CD4-positive, alpha-beta T cell (primary cell): ENCODE measurements around the gene PLGRKT. TPM values are rescaled to one million over a fixed set of nuclear protein-coding genes. Genes with fewer than 3 reads are reported as not detected.
"Not testable (repeated sequence)": the region's sequence is repeated elsewhere in the genome, so short reads cannot be mapped to it uniquely, and the experiment has no call there.

Source experiments
- ATAC-seq: fragments of 200-7000 bp; cut with Tn5 transposase; one replicate; pipeline ENCODE4 v1.10.0; 2022; ENCODE audit warnings: mild to moderate bottlenecking; ENCODE audit not compliant: poor library complexity
- CTCF ChIA-PET: fragments of 350-600 bp; sonication (Branson Sonifier 250); formaldehyde crosslinking; loops from one replicate; lab custom pipeline; 2021; ENCODE audit warnings: antibody characterized with exemption, inconsistent platforms; lab: Charles Lee
- POLR2A ChIA-PET: fragments of 350-600 bp; sonication (Branson Sonifier 250); formaldehyde crosslinking; loops from one replicate; lab custom pipeline; 2021; ENCODE audit warnings: antibody characterized with exemption, inconsistent platforms; lab: Charles Lee
- DNase-seq, 14 experiments: peaks; one replicate each; pipeline ENCODE4 v3.0.0-alpha.2; 2013 to 2020; ENCODE audit warnings: mixed read lengths in 2 of 14
- H3K27ac ChIP-seq, 2 donors: one replicate each; pipeline versions ENCODE4 v1.5.1 to v1.7.0; 2013; ENCODE audit warnings: low read length in 2 of 2, low read depth in 1 of 2, mild to moderate bottlenecking in 1 of 2
- H3K27me3 ChIP-seq, 2 experiments: 1 replicate in 1 of 2; 2 replicates in 1 of 2; pipeline versions ENCODE4 v1.6.1 to v1.7.0; 2013; ENCODE audit warnings: low read length in 2 of 2, control low read depth in 1 of 2, mild to moderate bottlenecking in 1 of 2, moderate library complexity in 1 of 2; ENCODE audit not compliant: insufficient read depth in 2 of 2, control insufficient read depth in 1 of 2
- H3K36me3 ChIP-seq: one replicate; pipeline ENCODE4 v1.6.1; 2013; ENCODE audit warnings: low read length, control low read depth; ENCODE audit not compliant: insufficient read depth
- H3K4me1 ChIP-seq: one replicate; pipeline ENCODE4 v1.6.1; 2013; ENCODE audit warnings: low read length, control low read depth; ENCODE audit not compliant: insufficient read depth
- H3K4me3 ChIP-seq: one replicate; pipeline ENCODE4 v1.5.1; 2013; ENCODE audit warnings: mild to moderate bottlenecking, low read length, moderate library complexity
- H3K9me3 ChIP-seq, 2 experiments: 1 replicate in 1 of 2; 2 replicates in 1 of 2; pipeline versions ENCODE4 v1.6.1 to v1.7.0; 2013; ENCODE audit warnings: low read length in 2 of 2, mild to moderate bottlenecking in 2 of 2, control low read depth in 1 of 2, moderate library complexity in 1 of 2; ENCODE audit not compliant: control insufficient read depth in 1 of 2, insufficient read depth in 1 of 2
- H3K27ac Mint-ChIP-seq: one replicate; pipeline ENCODE4 v1.8.0; 2020; ENCODE audit warnings: mixed read lengths
- H3K27me3 Mint-ChIP-seq: one replicate; pipeline ENCODE4 v1.8.0; 2021; ENCODE audit warnings: mixed read lengths
- H3K36me3 Mint-ChIP-seq: one replicate; pipeline ENCODE4 v1.8.0; 2021; ENCODE audit warnings: low read depth, mixed read lengths
- H3K4me1 Mint-ChIP-seq: one replicate; pipeline ENCODE4 v1.8.0; 2021; ENCODE audit warnings: low read depth, mixed read lengths
- H3K4me3 Mint-ChIP-seq: one replicate; pipeline ENCODE4 v1.8.0; 2020; ENCODE audit warnings: mild to moderate bottlenecking, mixed read lengths
- H3K9me3 Mint-ChIP-seq: one replicate; pipeline ENCODE4 v1.8.0; 2020; ENCODE audit warnings: mixed read lengths
- intact Hi-C, 2 experiments: fragments of 100-400 bp; cut with DNase I in 1 of 2; cut with micrococcal nuclease in 1 of 2; formaldehyde crosslinking; loops; one replicate each; pipeline versions ENCODE4 v1.15.1 to v1.9.0; 2023 to 2025; cut with DNase I, micrococcal nuclease
- total RNA-seq, 174 experiments: library from RNA in 2 of 174; stranded (reverse) in 2 of 174; gene quantifications; one replicate each; pipeline ENCODE4 v1.2.3 and lab custom pipeline; 2021 to 2026
- TF ChIP-seq, protein P1 (sequence below): fragments of 200-600 bp; IDR thresholded peaks from one replicate; pipeline ENCODE4 v1.8.0; 2022; ENCODE audit warnings: antibody characterized with exemption, mild to moderate bottlenecking

Gene PLGRKT
- total RNA-seq, 2 experiments from 2014 or later: 13.8 to 15.6 TPM

DNA sequence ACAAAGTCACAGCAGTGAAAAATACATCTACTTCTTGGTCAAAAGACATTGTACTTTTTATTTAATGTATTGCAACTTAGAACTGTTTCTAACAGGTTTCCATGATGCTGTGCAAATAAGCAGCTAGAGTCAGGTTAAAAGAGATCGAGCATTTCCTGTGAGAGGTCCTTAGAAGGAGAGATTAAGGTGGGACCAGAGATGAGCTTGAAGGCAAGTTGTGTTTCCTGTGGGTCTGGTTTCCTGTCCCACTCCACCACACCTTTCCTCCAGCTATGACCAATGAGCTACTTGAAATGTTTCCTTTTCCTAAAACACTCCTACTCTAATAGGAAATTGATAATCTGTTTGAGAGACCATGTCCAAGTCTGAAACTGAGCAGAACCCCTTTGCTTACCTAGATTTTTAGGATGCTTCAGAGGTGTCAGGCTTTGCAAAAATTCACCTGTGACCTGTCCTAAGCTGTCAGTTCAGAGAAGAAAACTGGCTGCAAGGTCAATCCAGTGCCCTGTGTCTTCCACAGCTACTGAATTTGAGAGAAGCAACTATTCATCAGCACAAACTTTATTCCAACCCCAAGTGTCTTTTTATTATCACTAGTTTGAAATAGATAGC is 85.0 kb downstream of the PLGRKT start:
- Mint-ChIP-seq H3K4me3 (peak overlapping the region; percentile 59), H3K27ac (peak overlapping the region; percentile 59), H3K9me3 (peaks cover 6% of the 10 kb centered on the region), H3K4me1 (peaks cover 48% of the 10 kb centered on the region), H3K36me3 (peaks cover 18% of the 10 kb centered on the region), H3K27me3 (no peaks in the 10 kb centered on the region)
- intact Hi-C loops: loop anchor here in 1 of 2 experiments (10.0 kb wide), 1 partner anchor 48 kb away; the partner anchor contains the start of gene RLN2
- peaks cover 0 to 5% of the 10 kb centered on the region in 2 experiments for H3K9me3 ChIP-seq
- H3K4me1 ChIP-seq: peaks cover 27% of the 10 kb centered on the region
- ChIA-PET CTCF (no interaction called here), POLR2A (interaction anchor here (0.6 to 1.1 kb wide), 6 partner anchors 16 to 276 kb away, joined by 3 to 4 read pairs (median 4); partner anchors contain the start of genes PLGRKT and RIC1)
- H3K27ac ChIP-seq: no peak overlapping the region
- no peak overlapping the region for H3K4me3 ChIP-seq
- H3K36me3 ChIP-seq: no peaks in the 10 kb centered on the region
- DNase-seq: peak in 5 of 14 experiments; percentile 9 to 81 (median 26)
- ATAC-seq: peak; percentile 74
- H3K27me3 ChIP-seq: no peaks in the 10 kb centered on the region
- TF ChIP-seq, protein P1, sequence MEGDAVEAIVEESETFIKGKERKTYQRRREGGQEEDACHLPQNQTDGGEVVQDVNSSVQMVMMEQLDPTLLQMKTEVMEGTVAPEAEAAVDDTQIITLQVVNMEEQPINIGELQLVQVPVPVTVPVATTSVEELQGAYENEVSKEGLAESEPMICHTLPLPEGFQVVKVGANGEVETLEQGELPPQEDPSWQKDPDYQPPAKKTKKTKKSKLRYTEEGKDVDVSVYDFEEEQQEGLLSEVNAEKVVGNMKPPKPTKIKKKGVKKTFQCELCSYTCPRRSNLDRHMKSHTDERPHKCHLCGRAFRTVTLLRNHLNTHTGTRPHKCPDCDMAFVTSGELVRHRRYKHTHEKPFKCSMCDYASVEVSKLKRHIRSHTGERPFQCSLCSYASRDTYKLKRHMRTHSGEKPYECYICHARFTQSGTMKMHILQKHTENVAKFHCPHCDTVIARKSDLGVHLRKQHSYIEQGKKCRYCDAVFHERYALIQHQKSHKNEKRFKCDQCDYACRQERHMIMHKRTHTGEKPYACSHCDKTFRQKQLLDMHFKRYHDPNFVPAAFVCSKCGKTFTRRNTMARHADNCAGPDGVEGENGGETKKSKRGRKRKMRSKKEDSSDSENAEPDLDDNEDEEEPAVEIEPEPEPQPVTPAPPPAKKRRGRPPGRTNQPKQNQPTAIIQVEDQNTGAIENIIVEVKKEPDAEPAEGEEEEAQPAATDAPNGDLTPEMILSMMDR: no peak

DNA sequence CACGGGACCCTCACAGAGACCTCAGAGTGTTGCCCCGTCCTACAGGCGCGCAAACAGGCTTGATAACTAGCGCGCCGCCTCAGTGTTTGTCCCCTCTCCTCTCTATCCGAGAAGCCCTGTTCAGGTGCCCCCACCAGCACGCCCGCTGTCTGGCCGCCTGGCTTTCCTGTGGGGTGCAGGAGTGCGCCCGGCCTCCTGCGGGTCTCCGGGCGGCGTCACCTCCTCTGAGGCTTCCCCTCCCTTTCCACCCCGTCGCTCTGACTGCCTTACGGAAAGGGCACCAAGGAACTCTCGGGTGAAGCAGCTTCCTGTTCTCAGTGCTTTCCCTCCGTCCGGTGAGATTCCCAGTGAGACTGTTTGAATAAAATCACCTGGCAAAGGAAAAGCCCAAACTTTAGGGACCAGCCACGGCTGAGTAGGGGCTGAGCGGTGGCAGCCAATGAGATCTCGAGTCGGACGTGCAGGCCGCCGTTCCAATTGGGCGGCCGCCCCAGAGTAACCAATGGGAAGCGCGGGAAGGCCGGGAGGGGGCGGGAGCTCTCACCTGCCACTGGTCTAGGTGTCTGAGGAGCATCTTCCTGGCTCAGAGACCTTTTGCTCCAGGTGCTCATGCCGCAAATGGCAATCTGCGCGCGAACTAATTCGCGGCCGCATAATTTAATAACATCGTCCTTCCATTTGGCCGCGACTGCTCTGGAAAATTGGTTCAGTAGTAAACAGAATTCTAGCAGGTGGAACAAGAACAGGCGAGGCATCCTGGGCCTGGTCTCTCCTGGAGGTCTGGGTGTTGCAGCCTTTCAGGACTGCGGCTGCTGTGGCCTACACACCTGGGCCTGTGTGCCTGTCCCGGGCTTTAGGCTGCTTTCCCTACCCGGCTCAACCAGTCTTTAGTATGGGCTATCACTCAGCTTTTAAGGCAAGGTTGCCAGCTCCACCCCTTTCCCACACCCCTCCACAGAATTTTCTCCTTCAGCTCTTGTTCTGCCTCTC is 98.4 kb downstream of the PLGRKT start, which contains the start of gene RLN1:
Gene RLN1, minus strand, starts transcription at position 885 of the 990 bp plus-strand sequence. Its CDS starts 130 bp downstream, at position 755.
- POLR2A ChIA-PET, H3K27me3 Mint-ChIP-seq, H3K27ac ChIP-seq, H3K27me3 ChIP-seq, H3K9me3 ChIP-seq, intact Hi-C loops, H3K9me3 Mint-ChIP-seq, H3K36me3 ChIP-seq, CTCF ChIA-PET, H3K36me3 Mint-ChIP-seq: not testable (repeated sequence)
- Histone ChIP-seq H3K4me3 (peak within 1 kb of the TSS; percentile 4), H3K4me1 (peaks cover 19% of the 10 kb centered on the region)
- Mint-ChIP-seq H3K4me1 (peaks cover 38% of the 10 kb centered on the region), H3K4me3 (peak within 1 kb of the TSS; percentile 66), H3K27ac (peak within 1 kb of the TSS; percentile 74)
- ATAC-seq (peak; percentile 95), DNase-seq (peak in 6 of 14 experiments; percentile 9 to 38 (median 35))

DNA sequence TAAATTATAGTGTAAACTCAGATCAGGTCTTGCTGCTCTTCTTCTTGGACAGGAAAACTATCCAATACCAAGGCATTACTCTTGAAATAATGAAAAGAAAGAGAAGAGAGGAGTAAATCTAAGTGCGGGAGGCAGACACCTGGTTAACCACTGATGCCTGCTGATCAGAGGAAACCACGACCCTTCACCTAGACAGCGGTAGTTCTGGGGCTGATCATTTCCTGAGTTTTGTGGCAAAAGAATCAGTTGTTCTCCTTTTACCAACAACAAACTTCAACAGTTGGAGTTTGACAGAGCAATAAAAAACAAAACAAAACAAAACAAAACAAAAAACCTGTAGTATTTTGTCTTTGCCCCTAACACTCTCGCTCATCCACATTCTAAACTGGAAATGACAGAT is 101.0 kb downstream of the PLGRKT start:
- CTCF ChIA-PET: interaction anchor here (1.1 kb wide), 1 partner anchor 15 kb away, joined by 3 read pairs; no protein-coding TSS in a partner anchor
- H3K9me3 Mint-ChIP-seq: no peaks in the 10 kb centered on the region
- TF ChIP-seq, protein P1: no peak
- peak overlapping the region; percentile 81 for H3K4me3 Mint-ChIP-seq
- POLR2A ChIA-PET: interaction anchor here (1.3 to 1.6 kb wide), 2 partner anchors 10 to 16 kb away, joined by 3 to 4 read pairs; no protein-coding TSS in a partner anchor
- intact Hi-C loops: no loop called here
- peaks cover 32% of the 10 kb centered on the region for H3K36me3 Mint-ChIP-seq
- ATAC-seq: peak; percentile 41
- Histone ChIP-seq H3K27ac (peak overlapping the region; percentile 47 to 52), H3K27me3 (no peaks in the 10 kb centered on the region), H3K9me3 (no peaks in the 10 kb centered on the region), H3K4me1 (peaks cover 19% of the 10 kb centered on the region), H3K4me3 (peak overlapping the region; percentile 17), H3K36me3 (peaks cover 3% of the 10 kb centered on the region)
- peak overlapping the region; percentile 78 for H3K27ac Mint-ChIP-seq
- peaks cover 54% of the 10 kb centered on the region for H3K4me1 Mint-ChIP-seq
- H3K27me3 Mint-ChIP-seq: no peaks in the 10 kb centered on the region
- peak in 12 of 14 experiments; percentile 5 to 74 (median 32) for DNase-seq

DNA sequence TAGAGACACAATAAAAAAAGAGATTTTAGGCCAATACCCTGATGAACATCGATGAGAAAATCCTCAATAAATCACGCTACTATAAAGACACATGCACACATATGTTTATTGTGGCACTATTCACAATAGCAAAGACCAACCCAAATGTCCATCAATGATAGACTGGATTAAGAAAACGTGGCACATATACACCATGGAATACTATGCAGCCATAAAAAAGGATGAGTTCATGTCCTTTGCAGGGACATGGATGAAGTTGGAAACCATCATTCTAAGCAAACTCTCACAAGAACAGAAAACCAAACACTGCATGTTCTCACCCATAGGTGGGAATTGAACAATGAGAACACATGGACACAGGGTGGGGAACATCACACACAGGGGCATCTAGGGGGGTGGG is 106.4 kb downstream of the PLGRKT start:
- H3K4me3 ChIP-seq, H3K9me3 Mint-ChIP-seq, H3K36me3 ChIP-seq, H3K27me3 ChIP-seq, H3K27me3 Mint-ChIP-seq, DNase-seq, H3K27ac ChIP-seq, ATAC-seq, POLR2A ChIA-PET, H3K9me3 ChIP-seq, H3K4me3 Mint-ChIP-seq, H3K27ac Mint-ChIP-seq: not testable (repeated sequence)
- Mint-ChIP-seq H3K4me1 (peaks cover 65% of the 10 kb centered on the region), H3K36me3 (peaks cover 84% of the 10 kb centered on the region)
- H3K4me1 ChIP-seq: peaks cover 26% of the 10 kb centered on the region
- CTCF ChIA-PET: interaction anchor here (1.0 kb wide), 1 partner anchor 22 kb away, joined by 3 read pairs; no protein-coding TSS in a partner anchor
- intact Hi-C loops: loop anchor here in 1 of 2 experiments (5.0 kb wide), 1 partner anchor 106 kb away; the partner anchor contains the start of gene PLGRKT
